Lower leg skin (tissue), 4 donors: ENCODE data around the gene ATP2A2. TPM values are rescaled to one million over a fixed set of nuclear protein-coding genes. Genes with fewer than 3 reads are reported as not detected.

Experiments used
- DNase-seq, 2 donors: peaks; one replicate each; pipeline ENCODE4 v3.0.0-alpha.2; 2019; ENCODE audit warnings: low spot score in 2 of 2
- H3K4me3 ChIP-seq: fragments of 200-600 bp; sonication (generic); 2 replicates; pipeline ENCODE4 v1.5.1; 2017; ENCODE audit warnings: mild to moderate bottlenecking, low read depth; ENCODE audit not compliant: poor library complexity, severe bottlenecking
- POLR2A ChIP-seq, 2 donors: fragments of 450-650 bp; IDR thresholded peaks; one replicate each; pipeline ENCODE4 v1.6.1; 2016 to 2017; ENCODE audit warnings: antibody characterized with exemption in 2 of 2, mild to moderate bottlenecking in 1 of 2, moderate library complexity in 1 of 2
- whole genome bisulfite sequencing, 2 donors: methylation state at CpG; one replicate each; pipeline ENCODE4 v1.1.5; 2018; 5-methylcytosine and 5-hydroxymethylcytosine counted together
- intact Hi-C: fragments of 100-400 bp; cut with DNase I; formaldehyde crosslinking; loops from one replicate; pipeline ENCODE4 v1.15.0; 2023; ENCODE audit warnings: low total_unique reads
- total RNA-seq, 4 donors: library from RNA; depleted of rRNA; stranded (reverse); fragments of >200 nt; gene quantifications; one replicate each; pipeline ENCODE4 v1.1.0, GENCODE V29; 2016
- TF ChIP-seq, protein P1 (sequence below), 3 donors: fragments of 450-650 bp; IDR thresholded peaks; one replicate each; pipeline ENCODE4 v1.5.1; 2016; ENCODE audit warnings: antibody characterized with exemption in 3 of 3, mild to moderate bottlenecking in 3 of 3, moderate library complexity in 2 of 3

ATP2A2 gene
- total RNA-seq, 4 donors from 2014 or later, result 61.9 to 103 (median 86.1) TPM

DNA sequence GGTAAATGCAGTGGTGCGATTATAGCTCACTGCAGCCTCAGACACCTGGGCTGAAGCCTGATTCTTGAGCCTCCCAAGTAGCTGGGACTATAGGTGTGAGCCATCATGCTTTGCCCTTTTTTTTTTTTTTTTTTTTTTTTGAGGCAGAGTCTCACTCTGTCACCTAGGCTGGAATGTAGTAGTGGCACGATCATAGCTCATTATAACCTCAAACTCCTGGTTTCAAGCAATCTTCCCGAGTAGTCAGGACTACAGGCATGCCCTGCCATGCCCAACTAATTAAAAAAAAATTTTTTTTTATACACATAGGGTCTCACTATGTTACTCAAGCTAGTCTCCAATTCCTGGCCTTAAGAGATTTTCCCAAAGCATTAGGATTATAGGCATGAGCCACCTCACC, 6.9 kb downstream of the ATP2A2 start:
- no peak for DNase-seq
- H3K4me3 ChIP-seq, result no peak overlapping the region
- intact Hi-C loops, result no loop called here
- 64% methylated on average over 3 of the region's 3 CpGs for WGBS, 2 donors
- TF ChIP-seq, protein P1, sequence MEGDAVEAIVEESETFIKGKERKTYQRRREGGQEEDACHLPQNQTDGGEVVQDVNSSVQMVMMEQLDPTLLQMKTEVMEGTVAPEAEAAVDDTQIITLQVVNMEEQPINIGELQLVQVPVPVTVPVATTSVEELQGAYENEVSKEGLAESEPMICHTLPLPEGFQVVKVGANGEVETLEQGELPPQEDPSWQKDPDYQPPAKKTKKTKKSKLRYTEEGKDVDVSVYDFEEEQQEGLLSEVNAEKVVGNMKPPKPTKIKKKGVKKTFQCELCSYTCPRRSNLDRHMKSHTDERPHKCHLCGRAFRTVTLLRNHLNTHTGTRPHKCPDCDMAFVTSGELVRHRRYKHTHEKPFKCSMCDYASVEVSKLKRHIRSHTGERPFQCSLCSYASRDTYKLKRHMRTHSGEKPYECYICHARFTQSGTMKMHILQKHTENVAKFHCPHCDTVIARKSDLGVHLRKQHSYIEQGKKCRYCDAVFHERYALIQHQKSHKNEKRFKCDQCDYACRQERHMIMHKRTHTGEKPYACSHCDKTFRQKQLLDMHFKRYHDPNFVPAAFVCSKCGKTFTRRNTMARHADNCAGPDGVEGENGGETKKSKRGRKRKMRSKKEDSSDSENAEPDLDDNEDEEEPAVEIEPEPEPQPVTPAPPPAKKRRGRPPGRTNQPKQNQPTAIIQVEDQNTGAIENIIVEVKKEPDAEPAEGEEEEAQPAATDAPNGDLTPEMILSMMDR (IDR thresholded peaks at IDR 0.05), result no peak
- TF ChIP-seq POLR2A (IDR thresholded peaks at IDR 0.05), result no peak

DNA sequence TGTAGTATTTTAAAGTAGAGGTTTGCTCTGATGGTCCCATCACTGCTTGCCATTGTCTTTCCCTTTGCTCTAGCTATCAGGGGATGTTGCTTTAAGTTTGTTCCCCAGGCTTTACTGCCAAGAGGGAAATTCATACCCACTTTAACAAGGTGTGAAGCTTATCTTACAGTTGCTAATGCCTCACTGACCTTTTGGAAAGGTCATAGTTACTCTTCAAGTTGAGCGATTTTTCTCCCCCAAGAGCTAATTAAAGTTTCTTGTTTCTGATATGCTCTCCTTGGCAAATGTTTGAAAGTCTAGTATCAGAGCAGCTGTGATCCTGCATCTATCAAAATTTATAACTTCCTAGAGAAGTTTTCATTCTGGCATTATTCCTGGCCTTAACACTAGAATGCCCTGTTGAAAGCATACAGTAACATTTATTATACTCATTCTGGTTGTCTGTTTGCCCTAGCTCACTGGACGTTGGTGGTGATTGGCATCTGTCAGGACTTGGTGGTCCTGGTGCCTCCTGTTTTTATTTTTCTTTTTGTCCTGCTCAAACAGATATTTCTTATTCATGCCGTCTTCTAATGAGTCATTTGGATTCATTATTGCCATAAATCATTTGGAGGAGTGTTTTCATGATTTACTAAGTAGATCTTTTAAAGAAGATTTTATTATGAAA, 8.1 kb downstream of the ATP2A2 start:
- no peak for DNase-seq
- no peak overlapping the region for H3K4me3 ChIP-seq
- 13 to 16% methylated on average over 3 of the region's 3 CpGs for WGBS, 2 donors

DNA sequence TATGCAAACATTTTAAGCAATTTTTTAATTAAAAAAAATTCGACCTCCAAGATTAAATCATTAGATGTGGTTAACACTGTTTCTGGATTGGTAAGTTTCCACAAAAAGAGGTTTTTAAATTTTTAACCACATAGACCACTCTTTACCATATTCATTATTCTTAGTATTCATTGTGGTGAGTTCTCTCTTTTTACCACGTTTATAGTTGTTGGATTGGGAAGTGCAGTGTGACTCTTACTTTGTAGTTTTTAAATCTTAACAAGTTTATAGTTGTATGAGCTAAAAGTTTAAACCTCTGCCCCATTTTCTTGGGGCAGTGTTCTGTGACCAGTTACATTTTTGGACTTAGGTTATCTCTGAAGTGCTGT, 8.6 kb downstream of the ATP2A2 start:
- TF ChIP-seq, protein P1 (IDR thresholded peaks at IDR 0.05), result no peak
- TF ChIP-seq POLR2A (IDR thresholded peaks at IDR 0.05), result no peak
- no peak overlapping the region for H3K4me3 ChIP-seq
- intact Hi-C loops, result no loop called here
- DNase-seq, result no peak
- 5 to 9% methylated on average over 2 of the region's 2 CpGs for WGBS, 2 donors

More for the DNA sequence above, 8.1 kb downstream of the ATP2A2 start:
- no peak for TF ChIP-seq POLR2A (IDR thresholded peaks at IDR 0.05)
- TF ChIP-seq, protein P1 (IDR thresholded peaks at IDR 0.05), result no peak
- intact Hi-C loops, result no loop called here

DNA sequence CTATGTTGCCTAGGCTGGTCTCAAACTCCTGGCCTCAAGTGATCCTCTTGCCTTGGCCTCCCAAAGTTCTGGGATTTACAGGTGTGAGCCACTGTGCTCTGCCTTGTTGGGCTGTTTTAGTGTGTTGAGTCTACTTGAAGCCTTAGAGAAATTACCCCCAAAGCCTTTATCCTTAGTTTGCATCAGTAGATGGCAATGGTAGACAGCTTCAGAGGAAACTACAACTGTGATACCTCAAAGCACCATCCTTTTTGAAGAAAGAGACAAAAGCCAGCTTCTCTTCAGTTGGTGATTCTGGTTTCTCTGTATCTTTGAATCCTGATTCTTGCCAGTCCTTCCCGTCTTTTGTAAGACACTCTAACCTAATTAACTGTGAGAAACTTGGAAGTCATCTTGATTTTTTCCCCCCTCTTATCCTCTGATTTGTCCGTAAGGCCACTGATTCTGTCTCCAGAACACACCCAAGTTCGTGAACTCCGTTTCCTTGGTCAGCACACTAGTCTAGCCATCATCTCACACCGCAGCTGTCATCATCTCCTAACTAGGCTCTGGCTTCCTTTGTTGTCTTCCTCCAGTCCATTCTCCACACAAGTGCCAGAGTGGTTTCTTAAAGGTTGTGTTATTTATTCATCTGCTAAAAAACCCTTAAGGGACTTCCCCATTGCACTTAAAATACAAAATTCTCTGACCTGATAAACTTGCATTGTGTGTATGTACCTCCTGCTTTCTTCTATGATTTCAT, 20.2 kb downstream of the ATP2A2 start:
- no peak overlapping the region for H3K4me3 ChIP-seq
- intact Hi-C loops, result no loop called here
- WGBS, 2 donors, result 54 to 60% methylated on average over 5 of the region's 5 CpGs
- TF ChIP-seq, protein P1 (IDR thresholded peaks at IDR 0.05), result no peak
- TF ChIP-seq POLR2A (IDR thresholded peaks at IDR 0.05), result no peak
- DNase-seq, result no peak

DNA sequence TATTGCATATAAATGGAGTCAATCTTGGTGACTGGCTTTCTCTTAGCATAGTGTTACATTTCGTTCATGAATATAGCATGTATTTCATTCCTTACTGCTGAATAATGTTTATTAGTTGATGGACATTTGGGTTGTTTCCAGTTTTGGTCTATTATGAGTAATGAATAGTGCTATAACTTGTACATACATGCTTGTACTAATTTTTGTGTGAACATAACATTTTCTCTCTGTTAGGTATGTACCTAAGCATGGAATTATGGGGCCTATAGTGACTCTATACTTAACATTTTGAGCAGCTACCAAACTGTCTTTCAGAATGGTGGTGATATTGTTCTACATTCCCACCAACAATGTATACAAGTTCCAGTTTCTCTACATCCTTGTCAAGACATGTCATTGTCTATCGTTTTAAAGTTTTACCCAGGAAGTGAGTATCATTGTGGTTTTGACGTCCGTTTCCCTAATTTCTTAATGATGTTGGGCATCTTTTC, 23.1 kb downstream of the ATP2A2 start:
- intact Hi-C loops, result no loop called here
- 15 to 17% methylated on average over 4 of the region's 4 CpGs for WGBS, 2 donors

More for the DNA sequence above, 23.1 kb downstream of the ATP2A2 start:
- TF ChIP-seq, protein P1 (IDR thresholded peaks at IDR 0.05), result no peak
- TF ChIP-seq POLR2A (IDR thresholded peaks at IDR 0.05), result no peak
- no peak overlapping the region for H3K4me3 ChIP-seq
- no peak for DNase-seq
